GM18861 (cell line): Measurements from ENCODE around the gene IL17B.

Source experiments
- ATAC-seq: cut with Tn5 transposase; IDR thresholded peaks from one replicate; pipeline ENCODE4 v1.9.1; 2021; ENCODE audit not compliant: unreplicated experiment

Gene IL17B

DNA sequence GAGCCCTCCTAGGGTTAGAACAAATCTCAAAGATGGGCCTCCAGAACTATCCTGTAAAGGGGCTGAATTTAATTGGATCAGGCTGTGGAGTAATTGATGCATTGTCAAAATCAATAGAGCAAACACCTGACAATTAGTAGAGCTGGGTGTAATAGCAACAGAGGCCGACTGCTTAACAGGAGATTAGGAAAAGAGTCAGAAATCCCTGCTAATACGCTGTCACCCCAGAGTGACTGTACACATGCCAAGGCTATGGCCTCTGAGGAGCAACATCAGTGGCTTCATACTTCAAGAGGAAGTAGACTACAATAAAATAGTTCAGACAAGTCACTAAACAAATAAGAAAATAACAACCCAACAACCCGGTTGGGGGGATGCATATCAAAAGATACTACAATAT, 52.5 kb downstream of the IL17B start:
- no peak for ATAC-seq

DNA sequence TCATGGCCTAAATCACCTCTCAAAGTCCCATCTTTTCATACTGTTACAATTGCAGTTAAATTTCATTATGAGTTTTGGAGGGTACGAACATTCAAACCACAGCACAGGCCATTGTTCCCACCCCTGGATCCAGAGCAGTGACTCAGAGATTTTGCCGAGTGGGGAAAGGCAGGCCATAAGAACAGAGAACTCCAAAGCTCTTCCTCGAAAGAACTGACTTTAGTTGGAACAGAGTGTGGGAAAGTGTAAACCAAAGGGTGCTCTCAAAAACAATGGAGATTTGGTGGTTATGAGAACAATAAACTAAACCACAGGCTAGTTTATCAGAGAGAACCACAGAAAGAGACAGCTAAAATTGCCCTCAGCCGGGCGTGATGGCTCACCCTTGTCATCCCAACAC, 53.2 kb downstream of the IL17B start:
- ATAC-seq, result no peak

DNA sequence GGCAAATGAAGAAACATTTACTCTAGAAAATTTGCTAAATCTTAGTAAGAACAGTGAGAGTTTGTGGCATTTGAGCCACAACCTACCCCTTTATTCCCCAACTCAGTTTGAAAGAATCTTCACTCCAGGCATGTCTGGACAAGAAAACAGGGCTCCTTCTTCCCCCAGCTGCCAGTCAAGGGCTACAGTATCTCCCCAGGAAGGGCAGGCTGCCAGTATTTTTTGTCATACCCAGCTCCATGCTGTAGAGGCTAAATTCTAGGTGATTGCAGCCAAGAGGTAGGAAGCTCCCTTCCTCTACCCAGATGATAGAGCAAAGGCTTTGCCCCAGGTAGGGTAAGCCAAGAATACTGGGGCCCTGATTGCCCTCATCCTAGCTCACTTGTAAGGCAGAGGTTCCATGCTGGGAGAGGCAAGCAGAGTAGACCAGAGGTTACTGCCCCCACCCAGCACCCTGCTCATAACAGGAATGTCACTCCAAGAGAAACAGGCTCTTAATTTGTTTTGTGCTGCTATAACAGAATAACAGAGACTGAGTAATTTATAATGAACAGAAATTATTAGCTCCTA, 53.8 kb downstream of the IL17B start:
- no peak for ATAC-seq

DNA sequence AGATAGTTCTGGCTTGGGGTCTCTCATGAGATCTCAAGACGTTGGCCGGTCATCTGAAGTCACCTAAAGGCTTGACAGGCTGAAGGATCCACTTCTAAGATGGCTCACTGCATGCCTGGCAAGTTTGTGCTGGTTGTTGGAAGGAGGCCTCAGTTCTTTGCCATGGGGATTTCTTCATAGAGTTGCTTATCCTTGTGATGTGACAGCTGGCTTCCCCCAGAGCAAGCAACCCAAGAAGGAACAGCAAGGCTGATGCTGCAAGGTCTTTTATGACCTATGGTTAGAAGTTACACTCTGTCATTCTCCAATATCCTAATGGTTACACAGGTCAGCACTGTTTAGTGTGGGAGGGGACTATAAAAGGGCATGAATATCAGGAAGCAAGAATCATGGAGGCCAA, 54.5 kb downstream of the IL17B start:
- no peak for ATAC-seq
